Mesendoderm (in vitro differentiated cells): ENCODE results near the gene PPARA.

Experiments used
- DNase-seq: peaks from one replicate; pipeline ENCODE4 v3.0.0; 2013
- H2AK5ac ChIP-seq: 2 replicates; pipeline ENCODE4 v1.6.1; 2013; ENCODE audit warnings: low read length, inconsistent platforms
- H2BK120ac ChIP-seq: 2 replicates; pipeline ENCODE4 v1.6.1; 2013; ENCODE audit warnings: low read depth, mild to moderate bottlenecking, low read length, moderate library complexity, mixed read lengths
- H2BK15ac ChIP-seq: replicated peaks from 2 replicates; pipeline ENCODE4 v1.6.1; 2013; ENCODE audit warnings: low read depth, mild to moderate bottlenecking, moderate library complexity
- H2BK5ac ChIP-seq: 2 replicates; pipeline ENCODE4 v1.6.1; 2013; ENCODE audit warnings: low read length, inconsistent platforms
- H3K18ac ChIP-seq: 2 replicates; pipeline ENCODE4 v1.6.1; 2013; ENCODE audit warnings: mild to moderate bottlenecking, low read length, mixed read lengths
- H3K23ac ChIP-seq: one replicate; pipeline ENCODE4 v1.6.1; 2013; ENCODE audit warnings: low read length
- H3K27ac ChIP-seq: 2 replicates; pipeline ENCODE4 v1.5.1; 2013; ENCODE audit warnings: low read depth, mild to moderate bottlenecking, inconsistent platforms, low read length, moderate library complexity
- H3K27me3 ChIP-seq: 2 replicates; pipeline ENCODE4 v1.6.1; 2013; ENCODE audit warnings: low read length, control low read depth, mild to moderate bottlenecking, inconsistent platforms; ENCODE audit not compliant: insufficient read depth, poor library complexity
- H3K36me3 ChIP-seq: 2 replicates; pipeline ENCODE4 v1.6.1; 2013; ENCODE audit warnings: low read length, inconsistent platforms; ENCODE audit not compliant: control insufficient read depth, insufficient read depth
- H3K4ac ChIP-seq: one replicate; pipeline ENCODE4 v1.6.1; 2013; ENCODE audit warnings: low read depth, mild to moderate bottlenecking, low read length, moderate library complexity
- H3K4me1 ChIP-seq: 2 replicates; pipeline ENCODE4 v1.6.1; 2013; ENCODE audit warnings: low read depth, low read length, inconsistent platforms; ENCODE audit not compliant: control insufficient read depth
- H3K4me2 ChIP-seq: 2 replicates; pipeline ENCODE4 v1.6.1; 2013; ENCODE audit warnings: low read length
- H3K4me3 ChIP-seq: 2 replicates; pipeline ENCODE4 v1.5.1; 2013; ENCODE audit warnings: mild to moderate bottlenecking, low read length
- H3K56ac ChIP-seq: one replicate; pipeline ENCODE4 v1.6.1; 2013; ENCODE audit warnings: low read length
- H3K79me1 ChIP-seq: 2 replicates; pipeline ENCODE4 v1.6.1; 2013; ENCODE audit warnings: low read length, inconsistent platforms
- H3K79me2 ChIP-seq: 2 replicates; pipeline ENCODE4 v1.6.1; 2013; ENCODE audit warnings: mild to moderate bottlenecking, low read length; ENCODE audit not compliant: control insufficient read depth, insufficient read depth
- H3K9ac ChIP-seq: 2 replicates; pipeline ENCODE4 v1.6.1; 2013; ENCODE audit warnings: low read length, inconsistent platforms
- H4K5ac ChIP-seq: one replicate; pipeline ENCODE4 v1.6.1; 2013; ENCODE audit warnings: low read length
- H4K8ac ChIP-seq: one replicate; pipeline ENCODE4 v1.6.1; 2013; ENCODE audit warnings: low read depth, mild to moderate bottlenecking, control low read depth, low read length, moderate library complexity
- WGBS: extraction: QIAGEN DNeasy Blood & Tissue Kit; methylation state at CpG from one replicate; pipeline ENCODE4 v1.1.7; 2013; ENCODE audit warnings: low lambda C conversion rate, missing lambda C conversion rate; ENCODE audit not compliant: insufficient coverage; ENCODE audit errors: extremely low coverage; 5-methylcytosine and 5-hydroxymethylcytosine counted together

PPARA gene

GRCh38 chr22:46142548-46143490 lies 7.5 kb upstream of the PPARA start:
- no peaks in the 10 kb centered on the region for H3K79me2 ChIP-seq
- no peak overlapping the region for H4K5ac ChIP-seq
- no peak for DNase-seq
- H3K4me1 ChIP-seq = no peaks in the 10 kb centered on the region
- H3K56ac ChIP-seq = no peak overlapping the region
- H3K23ac ChIP-seq = no peak overlapping the region
- no peak overlapping the region for H3K4ac ChIP-seq
- H2BK5ac ChIP-seq = no peak overlapping the region
- H2BK15ac ChIP-seq = no peak overlapping the region
- H3K4me3 ChIP-seq = no peak overlapping the region
- no peak overlapping the region for H3K27ac ChIP-seq
- no peak overlapping the region for H2AK5ac ChIP-seq
- no peak overlapping the region for H4K8ac ChIP-seq
- H3K9ac ChIP-seq = no peak overlapping the region
- H3K36me3 ChIP-seq = no peaks in the 10 kb centered on the region
- H3K18ac ChIP-seq = no peak overlapping the region
- WGBS = no CpG with 5 or more reads among the region's 14 CpGs
- H3K4me2 ChIP-seq = no peak overlapping the region
- H2BK120ac ChIP-seq = no peak overlapping the region
- no peaks in the 10 kb centered on the region for H3K79me1 ChIP-seq
- H3K27me3 ChIP-seq = no peaks in the 10 kb centered on the region

DNA sequence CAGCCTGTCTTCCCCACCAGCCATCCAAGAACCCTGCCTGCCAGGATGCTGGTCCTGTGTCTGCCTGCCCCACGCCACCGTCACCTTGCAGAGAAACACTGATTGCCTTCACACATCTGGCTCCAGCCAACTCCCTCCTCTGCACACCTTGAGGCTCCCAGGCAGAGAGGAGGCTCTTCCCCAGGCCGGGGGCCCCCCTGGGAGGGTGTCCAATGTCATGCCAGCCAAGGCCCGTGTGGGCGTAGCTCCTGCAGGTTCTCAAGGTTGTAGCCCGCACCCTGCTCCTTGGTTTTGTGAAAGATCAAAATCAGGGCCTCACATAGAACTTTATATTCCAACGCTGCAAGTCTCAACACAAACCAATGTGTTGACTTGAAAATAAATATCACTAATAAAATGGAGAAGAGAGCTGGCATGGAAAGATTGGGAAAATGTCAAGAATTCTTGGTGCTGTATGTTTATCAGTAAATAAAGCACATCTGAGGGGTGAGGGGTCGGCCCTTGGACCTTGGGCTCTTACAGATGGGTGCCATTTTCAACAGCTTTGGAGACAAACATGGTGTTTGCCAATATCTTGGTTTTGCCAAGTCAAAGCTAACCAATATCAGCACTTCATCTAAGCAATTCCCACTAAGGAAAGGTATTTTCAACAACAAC lies 6.7 kb upstream of the PPARA start:
- H3K4me2 ChIP-seq = no peak overlapping the region
- no peaks in the 10 kb centered on the region for H3K36me3 ChIP-seq
- H3K4ac ChIP-seq = no peak overlapping the region
- H3K27me3 ChIP-seq = peaks cover 4% of the 10 kb centered on the region
- H4K5ac ChIP-seq = no peak overlapping the region
- no peaks in the 10 kb centered on the region for H3K79me1 ChIP-seq
- no peak overlapping the region for H2AK5ac ChIP-seq
- no peak overlapping the region for H3K4me3 ChIP-seq
- no peak overlapping the region for H3K18ac ChIP-seq
- no peak for DNase-seq
- no peaks in the 10 kb centered on the region for H3K4me1 ChIP-seq
- no peak overlapping the region for H4K8ac ChIP-seq
- no peak overlapping the region for H2BK120ac ChIP-seq
- H3K23ac ChIP-seq = no peak overlapping the region
- H2BK5ac ChIP-seq = no peak overlapping the region
- H3K9ac ChIP-seq = no peak overlapping the region
- H2BK15ac ChIP-seq = no peak overlapping the region
- H3K56ac ChIP-seq = no peak overlapping the region
- H3K79me2 ChIP-seq = no peaks in the 10 kb centered on the region
- no CpG with 5 or more reads among the region's 8 CpGs for WGBS
- H3K27ac ChIP-seq = no peak overlapping the region

GRCh38 chr22:46145361-46145851 lies 4.9 kb upstream of the PPARA start:
- no peak overlapping the region for H3K27ac ChIP-seq
- H3K4me3 ChIP-seq = no peak overlapping the region
- H3K23ac ChIP-seq = no peak overlapping the region
- H3K4me1 ChIP-seq = no peaks in the 10 kb centered on the region
- no peaks in the 10 kb centered on the region for H3K79me2 ChIP-seq
- no peak overlapping the region for H2BK15ac ChIP-seq
- H3K56ac ChIP-seq = no peak overlapping the region
- DNase-seq = no peak
- no peak overlapping the region for H3K4ac ChIP-seq
- H3K4me2 ChIP-seq = no peak overlapping the region
- H2BK5ac ChIP-seq = no peak overlapping the region
- no peaks in the 10 kb centered on the region for H3K79me1 ChIP-seq
- H4K8ac ChIP-seq = no peak overlapping the region
- H2BK120ac ChIP-seq = no peak overlapping the region
- H3K27me3 ChIP-seq = peaks cover 9% of the 10 kb centered on the region
- H3K36me3 ChIP-seq = no peaks in the 10 kb centered on the region
- no peak overlapping the region for H3K18ac ChIP-seq
- no peak overlapping the region for H4K5ac ChIP-seq
- no CpG with 5 or more reads among the region's 14 CpGs for WGBS
- H2AK5ac ChIP-seq = no peak overlapping the region
- H3K9ac ChIP-seq = no peak overlapping the region

DNA sequence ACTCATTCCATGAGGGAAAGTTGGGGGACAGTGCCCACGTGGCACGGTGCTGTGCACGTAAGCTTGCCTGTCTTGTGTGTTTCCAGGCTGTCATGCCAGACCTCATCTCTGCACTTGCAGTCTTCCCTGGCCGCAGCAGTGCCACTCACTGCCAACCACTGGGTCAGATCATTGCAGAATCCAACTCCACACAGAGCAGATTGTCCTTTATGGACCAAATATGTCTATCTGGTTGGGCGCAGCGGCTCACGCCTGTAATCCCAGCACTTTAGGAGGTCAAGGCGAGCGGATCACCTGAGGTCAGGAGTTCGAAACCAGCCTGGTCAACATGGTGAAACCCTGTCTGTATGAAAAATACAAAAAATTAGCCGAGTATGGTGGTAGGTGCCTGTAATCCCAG lies 4.4 kb upstream of the PPARA start:
- no peaks in the 10 kb centered on the region for H3K36me3 ChIP-seq
- H2AK5ac ChIP-seq = no peak overlapping the region
- no peak for DNase-seq
- H3K4me3 ChIP-seq = no peak overlapping the region
- no peaks in the 10 kb centered on the region for H3K79me1 ChIP-seq
- no peak overlapping the region for H3K23ac ChIP-seq
- H3K27me3 ChIP-seq = peaks cover 9% of the 10 kb centered on the region
- no peak overlapping the region for H2BK5ac ChIP-seq
- no peak overlapping the region for H3K27ac ChIP-seq
- no peak overlapping the region for H3K4me2 ChIP-seq
- no peak overlapping the region for H4K5ac ChIP-seq
- no peak overlapping the region for H2BK15ac ChIP-seq
- WGBS = no CpG with 5 or more reads among the region's 11 CpGs
- no peak overlapping the region for H4K8ac ChIP-seq
- no peak overlapping the region for H3K4ac ChIP-seq
- H3K79me2 ChIP-seq = no peaks in the 10 kb centered on the region
- no peaks in the 10 kb centered on the region for H3K4me1 ChIP-seq
- H3K9ac ChIP-seq = no peak overlapping the region
- no peak overlapping the region for H2BK120ac ChIP-seq
- H3K18ac ChIP-seq = no peak overlapping the region
- H3K56ac ChIP-seq = no peak overlapping the region

GRCh38 chr22:46146329-46146728 lies 4.0 kb upstream of the PPARA start:
- H3K79me2 ChIP-seq = no peaks in the 10 kb centered on the region
- peaks cover 11% of the 10 kb centered on the region for H3K27me3 ChIP-seq
- no peak overlapping the region for H2BK120ac ChIP-seq
- H4K8ac ChIP-seq = no peak overlapping the region
- H3K4me2 ChIP-seq = no peak overlapping the region
- no peak overlapping the region for H2BK5ac ChIP-seq
- no CpG with 5 or more reads among the region's 4 CpGs for WGBS
- no peak overlapping the region for H2AK5ac ChIP-seq
- H3K9ac ChIP-seq = no peak overlapping the region
- H3K4me3 ChIP-seq = no peak overlapping the region
- no peaks in the 10 kb centered on the region for H3K36me3 ChIP-seq
- no peak overlapping the region for H3K27ac ChIP-seq
- H3K4ac ChIP-seq = no peak overlapping the region
- H3K23ac ChIP-seq = no peak overlapping the region
- no peaks in the 10 kb centered on the region for H3K4me1 ChIP-seq
- no peak overlapping the region for H2BK15ac ChIP-seq
- H3K56ac ChIP-seq = no peak overlapping the region
- H3K79me1 ChIP-seq = no peaks in the 10 kb centered on the region
- H3K18ac ChIP-seq = no peak overlapping the region
- H4K5ac ChIP-seq = no peak overlapping the region
- no peak for DNase-seq
